ENCODE measurements around the gene CRTC1.

GRCh38 chr19:18751571-18751970, 68.1 kb downstream of the CRTC1 start:
- TF ChIP-seq CTCF (IDR thresholded peaks at IDR 0.05; ENCODE audit: low read length) (no peak), EZH2phosphoT487 (IDR thresholded peaks at IDR 0.05; ENCODE audit: low read length) (no peak)

All from MM.1S (cell line).